ENCODE measurements around the gene HLCS. TPM values are rescaled to one million over a fixed set of nuclear protein-coding genes. Genes with fewer than 3 reads are reported as not detected.

The HLCS gene
- total RNA-seq, 1 experiment from 2014 or later = 12.7 TPM

- H3K9me3 Mint-ChIP-seq = no peaks in the 10 kb centered on the region; a peak in 2 of 5 replicates
- no peak for TF ChIP-seq CTCF (conservative IDR thresholded peaks at IDR 0.05)
These were observed 33.9 kb upstream of the HLCS start for GRCh38 chr21:37000381-37000780.

More at GRCh38 chr21:37000381-37000780, 33.9 kb upstream of the HLCS start:
- no CpG with 5 or more reads among the region's 4 CpGs for WGBS (ENCODE audit: extremely low coverage, insufficient read length, low lambda C conversion rate)
- Histone ChIP-seq H3K4me2 (ENCODE audit: insufficient read depth, insufficient read length, low read length) (no peak overlapping the region), H3K79me1 (ENCODE audit: insufficient read depth, low read depth, low read length, poor library complexity, severe bottlenecking) (no peaks in the 10 kb centered on the region), H3K9ac (ENCODE audit: extremely low read depth, insufficient read length, low read length) (no peak overlapping the region), H3K14ac (ENCODE audit: insufficient read depth, low read length) (no peak overlapping the region), H2AFZ (ENCODE audit: low read length) (no peak overlapping the region), H2BK12ac (ENCODE audit: insufficient read length, low read depth, low read length) (no peak overlapping the region), H3K18ac (ENCODE audit: insufficient read length, low read depth, low read length) (no peak overlapping the region), H3K23me2 (ENCODE audit: insufficient read length, low read depth, low read length, poor library complexity, severe bottlenecking) (no peaks in the 10 kb centered on the region), H3K79me2 (ENCODE audit: insufficient read depth, low read length) (no peaks in the 10 kb centered on the region), H3K9me3 (ENCODE audit: control insufficient read depth, low read depth, low read length) (no peaks in the 10 kb centered on the region), H3K4ac (ENCODE audit: low read depth, low read length) (no peak overlapping the region), H2BK5ac (ENCODE audit: insufficient read length, low read length) (no peak overlapping the region), H3K56ac (ENCODE audit: insufficient read length, low read depth, low read length) (no peak overlapping the region), H2BK20ac (ENCODE audit: low read depth, low read length, poor library complexity, severe bottlenecking) (no peak overlapping the region), H2BK120ac (ENCODE audit: low read depth, low read length, poor library complexity, severe bottlenecking) (no peak overlapping the region), H3K4me1 (ENCODE audit: insufficient read depth, low read length) (no peaks in the 10 kb centered on the region), H4K91ac (ENCODE audit: insufficient read length, low read depth, low read length) (no peak overlapping the region), H3K27me3 (ENCODE audit: insufficient read depth, low read length) (peaks cover 1% of the 10 kb centered on the region; the same call in 1 of the 2 replicates), H2BK15ac (ENCODE audit: low read depth, low read length) (no peak overlapping the region), H2AK5ac (ENCODE audit: insufficient read length, low read length) (no peak overlapping the region), H3K23ac (ENCODE audit: insufficient read length, low read depth, low read length) (no peak overlapping the region), H3T11ph (ENCODE audit: low read length) (no peak overlapping the region), H4K8ac (replicated peaks; ENCODE audit: insufficient read length, low read depth, low read length) (no peak overlapping the region), H3K27ac (ENCODE audit: insufficient read length, low read depth, low read length) (no peak overlapping the region), H4K5ac (ENCODE audit: insufficient read length, low read depth, low read length) (no peak overlapping the region), H4K20me1 (ENCODE audit: control insufficient read depth, insufficient read depth, insufficient read length) (no peaks in the 10 kb centered on the region)
- Mint-ChIP-seq H3K27ac (no peak overlapping the region), H3K27me3 (ENCODE audit: low read depth) (peaks cover 47% of the 10 kb centered on the region), H3K4me1 (peaks cover 0 to 9% of the 10 kb centered on the region in 2 experiments; a peak in 2 of 4 replicates), H3K36me3 (ENCODE audit: insufficient read depth in 1 of 3, low read depth in 3 of 3) (no peaks in the 10 kb centered on the region; a peak in 1 of 7 replicates), H3K4me3 (no peak overlapping the region)
- DNase-seq = no peak

All from H9 (cell line).